HepG2 (cell line): ENCODE measurements around the gene MXRA8. TPM values are rescaled to one million over a fixed set of nuclear protein-coding genes. Genes with fewer than 3 reads are reported as not detected.

ENCODE experiments used
- ATAC-seq: fragments of 200-7000 bp; cut with Tn5 transposase; 3 replicates; pipeline ENCODE4 v1.9.1; 2020; ENCODE audit warnings: mild to moderate bottlenecking, moderate library complexity
- BruUV-seq: library from RNA; stranded (reverse); fragments of 400-500 nt; replicated peaks from 2 replicates; lab custom pipeline; 2021; lab: Mats Ljungman, UMichigan
- CTCF ChIA-PET: fragments of 300-600 bp; formaldehyde crosslinking; extraction: SDS; loops from one replicate; lab custom pipeline; 2021; ENCODE audit warnings: low total read pairs, inconsistent platforms, low intra/inter-chr PET ratio; lab: Yijun Ruan, JAX
- POLR2A ChIA-PET: fragments of 350-600 bp; sonication (Branson Sonifier 250); formaldehyde crosslinking; loops from one replicate; lab custom pipeline; 2020; ENCODE audit warnings: antibody characterized with exemption, inconsistent platforms; lab: Yijun Ruan, JAX
- DNase-seq: peaks from one replicate; pipeline ENCODE4 v3.0.0-alpha.2; 2015; ENCODE audit warnings: low spot score
- FAIRE-seq: peaks from 3 replicates; lab custom pipeline; 2011; peaks lifted over from hg19 to GRCh38; lab: Jason Lieb, UNC
- H2AFZ ChIP-seq: one replicate; pipeline ENCODE4 v1.6.1; 2011; ENCODE audit warnings: low read length, inconsistent platforms
- H3K27ac ChIP-seq: fragments of 300-600 bp; 3 replicates; pipeline ENCODE4 v1.8.0; 2011; ENCODE audit warnings: mixed run types, mild to moderate bottlenecking, mixed read lengths, low read length, inconsistent platforms; ENCODE audit not compliant: insufficient read depth; ENCODE audit errors: extremely low read length
- H3K27me3 ChIP-seq, 2 experiments: fragments of 200-600 bp in 1 of 2; 2 replicates in 1 of 2; 3 replicates in 1 of 2; pipeline versions ENCODE4 v1.6.0 to v1.8.0; 2011; ENCODE audit warnings: low read length in 2 of 2, mild to moderate bottlenecking in 2 of 2, moderate library complexity in 2 of 2, inconsistent platforms in 1 of 2; ENCODE audit not compliant: insufficient read depth in 2 of 2, control insufficient read depth in 1 of 2
- H3K36me3 ChIP-seq, 2 experiments: fragments of 200-600 bp in 1 of 2; replicated peaks in 1 of 2; 2 replicates in 1 of 2; 3 replicates in 1 of 2; pipeline versions ENCODE4 v1.5.1 to v1.8.0; 2011; ENCODE audit warnings: low read length in 2 of 2, inconsistent platforms in 1 of 2; ENCODE audit not compliant: insufficient read depth in 2 of 2, control insufficient read depth in 1 of 2
- H3K4me1 ChIP-seq: 2 replicates; pipeline ENCODE4 v1.5.1; 2012; ENCODE audit warnings: low read length, inconsistent platforms; ENCODE audit not compliant: insufficient read depth
- H3K4me2 ChIP-seq: 2 replicates; pipeline ENCODE4 v1.6.0; 2011; ENCODE audit warnings: low read depth, low read length, inconsistent platforms
- H3K4me3 ChIP-seq, 3 experiments: fragments of 200-600 bp in 1 of 3; sonication (generic), shearing (Covaris generic) in 1 of 3; replicated peaks in 1 of 3; 2 replicates each; pipeline ENCODE4 v1.5.1; 2011 to 2016; ENCODE audit warnings: low read length in 3 of 3, inconsistent platforms in 2 of 3, low read depth in 2 of 3, mild to moderate bottlenecking in 2 of 3, control low read depth in 1 of 3, mixed read lengths in 1 of 3; ENCODE audit not compliant: insufficient read depth in 1 of 3
- H3K79me2 ChIP-seq: one replicate; pipeline ENCODE4 v1.6.1; 2011; ENCODE audit warnings: low read length, inconsistent platforms; ENCODE audit not compliant: insufficient read depth
- H3K9ac ChIP-seq: 2 replicates; pipeline ENCODE4 v1.6.0; 2011; ENCODE audit warnings: mild to moderate bottlenecking, low read depth, low read length, inconsistent platforms; ENCODE audit not compliant: insufficient read depth
- H3K9me3 ChIP-seq: 2 replicates; pipeline ENCODE4 v1.5.1; 2012; ENCODE audit warnings: mild to moderate bottlenecking, low read length
- H4K20me1 ChIP-seq: 2 replicates; pipeline ENCODE4 v1.6.0; 2011; ENCODE audit warnings: inconsistent platforms, mild to moderate bottlenecking, low read length, moderate library complexity; ENCODE audit not compliant: insufficient read depth
- FOXO1 ChIP-seq: sonication (generic); formaldehyde crosslinking; IDR thresholded peaks from 2 replicates; pipeline ENCODE4 v1.4.0; 2020; ENCODE audit warnings: missing genetic modification reagents
- HNRNPL ChIP-seq: fragments of 200-400 bp; formaldehyde crosslinking; IDR thresholded peaks from 2 replicates; pipeline ENCODE4 v1.6.1; 2017; ENCODE audit warnings: mild to moderate bottlenecking, low read depth, low read length
- HOXA3 ChIP-seq: sonication (generic); formaldehyde crosslinking; IDR thresholded peaks from 2 replicates; pipeline ENCODE4 v1.5.0; 2020; ENCODE audit warnings: missing genetic modification reagents
- HOXA5 ChIP-seq: sonication (generic); formaldehyde crosslinking; IDR thresholded peaks from 2 replicates; pipeline ENCODE4 v1.4.0; 2020; ENCODE audit warnings: missing genetic modification reagents
- ZBTB20 ChIP-seq: sonication (generic); formaldehyde crosslinking; IDR thresholded peaks from 2 replicates; pipeline ENCODE4 v1.8.1; 2023; ENCODE audit warnings: missing genetic modification reagents, low read depth, mild to moderate bottlenecking, borderline replicate concordance
- ZNF101 ChIP-seq: sonication (generic); formaldehyde crosslinking; IDR thresholded peaks from 2 replicates; pipeline ENCODE4 v1.4.0; 2020; ENCODE audit warnings: mild to moderate bottlenecking, low read depth, missing genetic modification reagents, borderline replicate concordance
- WGBS: methylation state at CpG from one replicate; pipeline ENCODE4 v1.1.6; 2017; ENCODE audit warnings: low lambda C conversion rate; 5-methylcytosine and 5-hydroxymethylcytosine counted together
- in situ Hi-C: cut with HindIII; loops from 2 replicates; pipeline ENCODE4 v1.10.0; 2017; ENCODE audit warnings: low pct_unique_long_range_greater_than_20kb; ENCODE audit not compliant: extremely low pct_ligation_motif_present
- intact Hi-C: fragments of 100-400 bp; cut with micrococcal nuclease; formaldehyde crosslinking; loops from one replicate; pipeline ENCODE4 v1.10.0; 2022; ENCODE audit not compliant: unreplicated experiment
- polyA plus RNA-seq, 8 experiments: library from polyadenylated mRNA; depleted of rRNA in 3 of 8; stranded (reverse) in 7 of 8; unstranded in 1 of 8; fragments of >200 nt; fragmentation: Illumina TruSeq in 4 of 8; extraction: Trizol in 4 of 8; gene quantifications; 2 replicates each; pipeline versions ENCODE4 v1.2.1 to v1.2.3, GENCODE V29; 2011 to 2016; ENCODE audit warnings: low read depth in 4 of 8, missing spikeins in 1 of 8, mixed read lengths in 1 of 8; ENCODE audit not compliant: insufficient read depth in 1 of 8
- total RNA-seq, 5 experiments: library from RNA; depleted of rRNA; stranded (reverse); fragments of >200 nt; fragmentation: Illumina TruSeq; extraction: Trizol; gene quantifications; 2 replicates each; pipeline ENCODE4 v1.2.3, GENCODE V29; 2016; ENCODE audit warnings: low read depth in 1 of 5
- TF ChIP-seq, protein P1 (sequence below): sonication (generic); formaldehyde crosslinking; IDR thresholded peaks from 2 replicates; pipeline ENCODE4 v1.5.0; 2020; ENCODE audit warnings: mild to moderate bottlenecking, missing genetic modification reagents, borderline replicate concordance
- TF ChIP-seq, protein P2 (sequence below): sonication (generic); formaldehyde crosslinking; conservative IDR thresholded peaks from 2 replicates; pipeline ENCODE4 v1.4.0; 2020; ENCODE audit warnings: missing genetic modification reagents
- TF ChIP-seq, protein P3 (sequence below): IDR thresholded peaks from 2 replicates; pipeline ENCODE4 v1.6.1; 2016; ENCODE audit warnings: missing genetic modification reagents, missing compliant biosample characterization
- TF ChIP-seq, protein P4 (sequence below): sonication (generic); formaldehyde crosslinking; IDR thresholded peaks from 2 replicates; pipeline ENCODE4 v1.4.0; 2020; ENCODE audit warnings: missing genetic modification reagents, borderline replicate concordance

Gene MXRA8
- total and polyA plus RNA-seq, 2 of the 13 experiments (the other 11 are each of a cell fraction or from before 2014, with no cell fraction given): 19.8 to 44.8 TPM

DNA sequence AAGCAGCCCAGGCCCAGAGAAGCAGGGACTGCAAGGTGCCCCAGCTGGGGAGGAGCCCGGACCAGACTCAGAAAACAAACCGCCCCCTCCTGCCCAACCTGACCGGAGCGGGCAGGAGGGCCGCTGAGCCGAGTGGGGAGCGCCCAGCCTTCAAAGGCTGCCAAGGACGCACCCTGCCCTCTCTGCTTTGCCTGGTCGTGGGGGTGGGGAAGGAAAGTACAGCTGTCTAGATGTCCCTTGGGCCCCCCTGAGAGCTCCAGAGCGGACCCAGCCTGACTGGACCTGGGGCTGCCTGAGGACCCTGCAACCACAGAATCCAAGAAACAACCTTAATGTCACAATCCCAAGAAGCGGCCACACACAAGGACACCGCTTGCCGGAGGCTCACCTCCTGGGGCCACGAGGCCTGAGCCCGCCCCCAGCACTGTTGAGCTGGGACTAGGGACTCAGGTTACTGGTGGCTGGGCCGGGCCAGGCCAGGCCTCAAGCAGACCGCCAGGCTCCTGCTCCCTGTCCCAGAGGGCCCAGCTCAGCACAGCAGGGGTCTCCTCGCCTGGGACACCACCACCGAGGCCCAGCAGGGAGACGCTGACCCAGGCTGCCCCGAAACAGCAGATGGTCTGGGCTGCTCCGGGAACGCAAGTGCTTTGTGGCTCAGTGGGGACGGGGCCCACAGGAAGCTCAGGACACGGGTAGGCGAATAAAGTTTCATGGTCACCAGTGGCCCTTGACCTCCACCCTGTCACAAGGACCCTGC is 10.5 kb downstream of the MXRA8 start:
- FAIRE-seq: peak; percentile 46
- CTCF ChIA-PET: no interaction called here
- WGBS: 0% methylated on average over 9 of the region's 26 CpGs
- peaks cover 48% of the 10 kb centered on the region for H3K79me2 ChIP-seq
- POLR2A ChIA-PET: interaction anchor here (0.8 to 2.7 kb wide), 17 partner anchors 10 to 157 kb away, joined by 3 to 38 read pairs (median 6); partner anchors contain the start of genes AURKAIP1, CCNL2, MXRA8 and TAS1R3
- H3K27ac ChIP-seq: peak overlapping the region; percentile 82
- no peaks in the 10 kb centered on the region for H3K9me3 ChIP-seq
- H3K27me3 ChIP-seq: no peaks in the 10 kb centered on the region
- peak overlapping the region; percentile 91 for H3K4me2 ChIP-seq
- in situ Hi-C loops (no loop called here), intact Hi-C loops (loop anchor here (1.0 kb wide), 1 partner anchor 24 kb away; no protein-coding TSS in a partner anchor)
- H3K9ac ChIP-seq: peak overlapping the region; percentile 91
- no peaks in the 10 kb centered on the region for H3K36me3 ChIP-seq
- H4K20me1 ChIP-seq: peaks cover 29% of the 10 kb centered on the region; the same call in 1 of the 2 replicates
- peak; percentile 72 for DNase-seq
- no peak overlapping the region for H2AFZ ChIP-seq
- peak overlapping the region; percentile 79 to 89 (median 85) for H3K4me3 ChIP-seq
- ATAC-seq: peak; percentile 74
- TSS peak; percentile 68 for BruUV-seq
- peaks cover 58% of the 10 kb centered on the region for H3K4me1 ChIP-seq
- TF ChIP-seq ZBTB20 (CRISPR knock-in tag) (no peak), HOXA3 (CRISPR knock-in tag) (0 out of 2 replicates have a peak, but pooled peaks have one; percentile 30), HOXA5 (CRISPR knock-in tag) (no peak), HNRNPL (peak; percentile 92), FOXO1 (CRISPR knock-in tag) (peak; percentile 20; the same call in 1 of the 2 replicates), ZNF101 (0 out of 2 replicates have a peak, but pooled peaks have one; percentile 61)
- TF ChIP-seq, protein P1, sequence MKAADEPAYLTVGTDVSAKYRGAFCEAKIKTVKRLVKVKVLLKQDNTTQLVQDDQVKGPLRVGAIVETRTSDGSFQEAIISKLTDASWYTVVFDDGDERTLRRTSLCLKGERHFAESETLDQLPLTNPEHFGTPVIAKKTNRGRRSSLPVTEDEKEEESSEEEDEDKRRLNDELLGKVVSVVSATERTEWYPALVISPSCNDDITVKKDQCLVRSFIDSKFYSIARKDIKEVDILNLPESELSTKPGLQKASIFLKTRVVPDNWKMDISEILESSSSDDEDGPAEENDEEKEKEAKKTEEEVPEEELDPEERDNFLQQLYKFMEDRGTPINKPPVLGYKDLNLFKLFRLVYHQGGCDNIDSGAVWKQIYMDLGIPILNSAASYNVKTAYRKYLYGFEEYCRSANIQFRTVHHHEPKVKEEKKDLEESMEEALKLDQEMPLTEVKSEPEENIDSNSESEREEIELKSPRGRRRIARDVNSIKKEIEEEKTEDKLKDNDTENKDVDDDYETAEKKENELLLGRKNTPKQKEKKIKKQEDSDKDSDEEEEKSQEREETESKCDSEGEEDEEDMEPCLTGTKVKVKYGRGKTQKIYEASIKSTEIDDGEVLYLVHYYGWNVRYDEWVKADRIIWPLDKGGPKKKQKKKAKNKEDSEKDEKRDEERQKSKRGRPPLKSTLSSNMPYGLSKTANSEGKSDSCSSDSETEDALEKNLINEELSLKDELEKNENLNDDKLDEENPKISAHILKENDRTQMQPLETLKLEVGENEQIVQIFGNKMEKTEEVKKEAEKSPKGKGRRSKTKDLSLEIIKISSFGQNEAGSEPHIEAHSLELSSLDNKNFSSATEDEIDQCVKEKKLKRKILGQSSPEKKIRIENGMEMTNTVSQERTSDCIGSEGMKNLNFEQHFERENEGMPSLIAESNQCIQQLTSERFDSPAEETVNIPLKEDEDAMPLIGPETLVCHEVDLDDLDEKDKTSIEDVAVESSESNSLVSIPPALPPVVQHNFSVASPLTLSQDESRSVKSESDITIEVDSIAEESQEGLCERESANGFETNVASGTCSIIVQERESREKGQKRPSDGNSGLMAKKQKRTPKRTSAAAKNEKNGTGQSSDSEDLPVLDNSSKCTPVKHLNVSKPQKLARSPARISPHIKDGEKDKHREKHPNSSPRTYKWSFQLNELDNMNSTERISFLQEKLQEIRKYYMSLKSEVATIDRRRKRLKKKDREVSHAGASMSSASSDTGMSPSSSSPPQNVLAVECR (CRISPR knock-in tag): peak; percentile 64
- TF ChIP-seq, protein P2, sequence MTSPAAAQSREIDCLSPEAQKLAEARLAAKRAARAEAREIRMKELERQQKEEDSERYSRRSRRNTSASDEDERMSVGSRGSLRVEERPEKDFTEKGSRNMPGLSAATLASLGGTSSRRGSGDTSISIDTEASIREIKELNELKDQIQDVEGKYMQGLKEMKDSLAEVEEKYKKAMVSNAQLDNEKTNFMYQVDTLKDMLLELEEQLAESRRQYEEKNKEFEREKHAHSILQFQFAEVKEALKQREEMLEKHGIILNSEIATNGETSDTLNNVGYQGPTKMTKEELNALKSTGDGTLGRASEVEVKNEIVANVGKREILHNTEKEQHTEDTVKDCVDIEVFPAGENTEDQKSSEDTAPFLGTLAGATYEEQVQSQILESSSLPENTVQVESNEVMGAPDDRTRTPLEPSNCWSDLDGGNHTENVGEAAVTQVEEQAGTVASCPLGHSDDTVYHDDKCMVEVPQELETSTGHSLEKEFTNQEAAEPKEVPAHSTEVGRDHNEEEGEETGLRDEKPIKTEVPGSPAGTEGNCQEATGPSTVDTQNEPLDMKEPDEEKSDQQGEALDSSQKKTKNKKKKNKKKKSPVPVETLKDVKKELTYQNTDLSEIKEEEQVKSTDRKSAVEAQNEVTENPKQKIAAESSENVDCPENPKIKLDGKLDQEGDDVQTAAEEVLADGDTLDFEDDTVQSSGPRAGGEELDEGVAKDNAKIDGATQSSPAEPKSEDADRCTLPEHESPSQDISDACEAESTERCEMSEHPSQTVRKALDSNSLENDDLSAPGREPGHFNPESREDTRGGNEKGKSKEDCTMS: 0 out of 2 replicates have a peak, but pooled peaks have one; percentile 33
- TF ChIP-seq, protein P3, sequence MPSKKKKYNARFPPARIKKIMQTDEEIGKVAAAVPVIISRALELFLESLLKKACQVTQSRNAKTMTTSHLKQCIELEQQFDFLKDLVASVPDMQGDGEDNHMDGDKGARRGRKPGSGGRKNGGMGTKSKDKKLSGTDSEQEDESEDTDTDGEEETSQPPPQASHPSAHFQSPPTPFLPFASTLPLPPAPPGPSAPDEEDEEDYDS: peak; percentile 53
- TF ChIP-seq, protein P4, sequence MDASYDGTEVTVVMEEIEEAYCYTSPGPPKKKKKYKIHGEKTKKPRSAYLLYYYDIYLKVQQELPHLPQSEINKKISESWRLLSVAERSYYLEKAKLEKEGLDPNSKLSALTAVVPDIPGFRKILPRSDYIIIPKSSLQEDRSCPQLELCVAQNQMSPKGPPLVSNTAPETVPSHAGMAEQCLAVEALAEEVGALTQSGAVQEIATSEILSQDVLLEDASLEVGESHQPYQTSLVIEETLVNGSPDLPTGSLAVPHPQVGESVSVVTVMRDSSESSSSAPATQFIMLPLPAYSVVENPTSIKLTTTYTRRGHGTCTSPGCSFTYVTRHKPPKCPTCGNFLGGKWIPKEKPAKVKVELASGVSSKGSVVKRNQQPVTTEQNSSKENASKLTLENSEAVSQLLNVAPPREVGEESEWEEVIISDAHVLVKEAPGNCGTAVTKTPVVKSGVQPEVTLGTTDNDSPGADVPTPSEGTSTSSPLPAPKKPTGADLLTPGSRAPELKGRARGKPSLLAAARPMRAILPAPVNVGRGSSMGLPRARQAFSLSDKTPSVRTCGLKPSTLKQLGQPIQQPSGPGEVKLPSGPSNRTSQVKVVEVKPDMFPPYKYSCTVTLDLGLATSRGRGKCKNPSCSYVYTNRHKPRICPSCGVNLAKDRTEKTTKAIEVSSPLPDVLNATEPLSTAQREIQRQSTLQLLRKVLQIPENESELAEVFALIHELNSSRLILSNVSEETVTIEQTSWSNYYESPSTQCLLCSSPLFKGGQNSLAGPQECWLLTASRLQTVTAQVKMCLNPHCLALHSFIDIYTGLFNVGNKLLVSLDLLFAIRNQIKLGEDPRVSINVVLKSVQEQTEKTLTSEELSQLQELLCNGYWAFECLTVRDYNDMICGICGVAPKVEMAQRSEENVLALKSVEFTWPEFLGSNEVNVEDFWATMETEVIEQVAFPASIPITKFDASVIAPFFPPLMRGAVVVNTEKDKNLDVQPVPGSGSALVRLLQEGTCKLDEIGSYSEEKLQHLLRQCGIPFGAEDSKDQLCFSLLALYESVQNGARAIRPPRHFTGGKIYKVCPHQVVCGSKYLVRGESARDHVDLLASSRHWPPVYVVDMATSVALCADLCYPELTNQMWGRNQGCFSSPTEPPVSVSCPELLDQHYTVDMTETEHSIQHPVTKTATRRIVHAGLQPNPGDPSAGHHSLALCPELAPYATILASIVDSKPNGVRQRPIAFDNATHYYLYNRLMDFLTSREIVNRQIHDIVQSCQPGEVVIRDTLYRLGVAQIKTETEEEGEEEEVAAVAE (CRISPR knock-in tag): 0 out of 2 replicates have a peak, but pooled peaks have one; percentile 15
